ENCODE data around the gene SPPL2C.

The SPPL2C gene

GRCh38 chr17:45876539-45876938 lies 31.9 kb downstream of the SPPL2C start:
- DNase-seq (ENCODE audit: low read depth in 3 of 3) = no peak

- no peak for DNase-seq (ENCODE audit: low read depth in 3 of 3)
Measured at GRCh38 chr17:45877467-45877866, 32.8 kb downstream of the SPPL2C start.

GRCh38 chr17:45883063-45883462 lies 38.4 kb downstream of the SPPL2C start:
- no peak for DNase-seq (ENCODE audit: low read depth in 3 of 3)

- DNase-seq (ENCODE audit: low read depth in 3 of 3) = no peak
Measured at GRCh38 chr17:45886852-45887251, 42.2 kb downstream of the SPPL2C start.

GRCh38 chr17:45888392-45888791 lies 43.7 kb downstream of the SPPL2C start:
- DNase-seq (ENCODE audit: low read depth in 3 of 3) = no peak

- no peak for DNase-seq (ENCODE audit: low read depth in 3 of 3)
Measured at GRCh38 chr17:45889579-45889978, 44.9 kb downstream of the SPPL2C start.

- DNase-seq (ENCODE audit: low read depth in 3 of 3) = no peak
Measured at GRCh38 chr17:45893725-45894021, 49.0 kb downstream of the SPPL2C start.

GRCh38 chr17:45894022-45894784 lies 49.5 kb downstream of the SPPL2C start, which contains the start of gene MAPT:
Gene MAPT (plus strand): TSS chr17:45894554. CDS start chr17:45962338, 67,784 bp downstream.
- peak; percentile 67 to 73 (median 72) for DNase-seq (ENCODE audit: low read depth in 3 of 3)

GRCh38 chr17:45895304-45895968 lies 50.8 kb downstream of the SPPL2C start:
- no peak for DNase-seq (ENCODE audit: low read depth in 3 of 3)

- no peak for DNase-seq (ENCODE audit: low read depth in 3 of 3)
Measured at GRCh38 chr17:45895969-45896785, 51.5 kb downstream of the SPPL2C start.
